GM21529 (cell line): ENCODE data around the gene ADAMTS20.
"Not testable (repeated sequence)": the region's sequence is repeated elsewhere in the genome, so short reads cannot be mapped to it uniquely, and the experiment has no call there.

Source experiments
- ATAC-seq: cut with Tn5 transposase; IDR thresholded peaks from one replicate; pipeline ENCODE4 v1.9.1; 2021; ENCODE audit not compliant: unreplicated experiment

The ADAMTS20 gene

GRCh38 chr12:43362910-43363694 is 188.9 kb downstream of the ADAMTS20 start:
- ATAC-seq, result no peak

- ATAC-seq, result no peak
Observed at GRCh38 chr12:43361031-43361710, 190.8 kb downstream of the ADAMTS20 start.

DNA sequence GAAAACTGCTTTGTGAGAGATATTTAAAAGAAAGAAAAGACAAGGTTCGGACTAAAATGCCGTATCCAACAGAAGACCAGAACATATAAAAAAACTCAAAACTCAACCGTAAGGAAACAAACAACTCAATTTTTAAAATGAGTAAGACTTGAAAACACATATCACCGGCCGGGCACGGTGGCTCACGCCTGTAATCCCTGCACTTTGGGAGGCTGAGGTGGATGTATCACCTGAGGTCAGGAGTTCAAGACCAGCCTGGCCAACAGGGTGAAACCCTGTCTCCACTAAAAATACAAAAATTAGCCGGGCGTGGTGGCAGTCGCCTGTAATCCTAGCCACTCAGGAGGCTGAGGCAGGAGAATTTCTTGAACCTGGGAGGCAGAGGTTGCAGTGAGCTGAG is 192.0 kb downstream of the ADAMTS20 start:
- not testable (repeated sequence) for ATAC-seq

DNA sequence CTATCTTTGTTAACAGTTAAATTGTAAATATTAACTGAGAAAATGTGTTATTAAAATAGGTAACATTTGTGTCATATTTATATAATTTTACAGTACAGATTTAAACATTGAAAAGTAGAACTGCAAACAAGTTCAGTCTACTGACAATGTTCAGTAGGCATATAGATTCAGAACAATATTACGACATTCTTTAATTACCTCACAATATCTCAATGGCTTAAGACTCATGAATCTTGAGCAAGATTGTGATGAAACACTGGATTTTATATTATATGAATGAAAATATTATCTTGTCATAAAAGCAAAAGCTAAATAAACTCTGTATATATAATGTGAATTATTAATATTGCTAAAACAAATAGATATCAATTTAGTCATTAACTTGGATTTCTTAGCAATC is 194.9 kb downstream of the ADAMTS20 start:
- ATAC-seq, result no peak

GRCh38 chr12:43352001-43352400 is 200.0 kb downstream of the ADAMTS20 start:
- no peak for ATAC-seq

DNA sequence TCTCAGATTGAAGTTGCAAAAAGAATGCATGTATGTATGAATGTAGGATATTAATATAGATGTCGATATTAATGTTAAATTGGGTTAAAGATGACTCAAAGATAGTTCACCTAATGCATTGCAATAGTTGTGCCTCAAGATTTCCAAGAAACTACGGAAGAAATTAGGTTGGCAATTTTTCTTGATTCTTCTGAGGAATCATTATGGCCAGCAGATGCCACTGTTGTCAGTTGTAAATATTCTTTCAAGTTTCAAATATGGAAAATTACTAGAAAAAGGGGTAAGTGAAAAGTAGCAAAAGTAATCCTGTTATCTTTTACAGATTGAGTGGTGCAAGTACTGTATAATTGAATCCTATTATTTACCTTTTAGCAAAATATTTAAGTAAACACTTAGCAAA is 202.1 kb downstream of the ADAMTS20 start:
- ATAC-seq, result no peak

DNA sequence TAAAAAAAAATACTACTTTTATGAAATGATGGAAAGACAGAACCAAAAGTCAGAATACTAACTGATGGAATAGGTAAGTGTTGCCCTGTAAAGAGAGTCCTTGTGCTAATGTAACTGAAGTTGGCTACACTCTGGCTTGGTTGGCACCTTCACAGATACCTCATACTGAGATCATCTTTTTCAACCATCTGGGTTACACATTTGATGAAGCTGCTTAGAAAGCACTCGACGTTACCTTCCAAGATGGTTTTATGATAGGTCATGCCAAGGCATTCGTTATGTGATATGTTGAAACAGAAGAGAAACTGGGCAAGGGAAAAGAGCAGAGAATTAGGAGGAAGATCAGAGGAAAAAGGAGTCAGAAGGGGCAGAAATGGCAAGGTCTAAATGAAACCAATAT is 203.8 kb downstream of the ADAMTS20 start:
- ATAC-seq, result no peak

- ATAC-seq, result no peak
Observed at GRCh38 chr12:43347026-43347425, 205.0 kb downstream of the ADAMTS20 start.

- ATAC-seq, result no peak
Observed at GRCh38 chr12:43345023-43345422, 207.0 kb downstream of the ADAMTS20 start.

DNA sequence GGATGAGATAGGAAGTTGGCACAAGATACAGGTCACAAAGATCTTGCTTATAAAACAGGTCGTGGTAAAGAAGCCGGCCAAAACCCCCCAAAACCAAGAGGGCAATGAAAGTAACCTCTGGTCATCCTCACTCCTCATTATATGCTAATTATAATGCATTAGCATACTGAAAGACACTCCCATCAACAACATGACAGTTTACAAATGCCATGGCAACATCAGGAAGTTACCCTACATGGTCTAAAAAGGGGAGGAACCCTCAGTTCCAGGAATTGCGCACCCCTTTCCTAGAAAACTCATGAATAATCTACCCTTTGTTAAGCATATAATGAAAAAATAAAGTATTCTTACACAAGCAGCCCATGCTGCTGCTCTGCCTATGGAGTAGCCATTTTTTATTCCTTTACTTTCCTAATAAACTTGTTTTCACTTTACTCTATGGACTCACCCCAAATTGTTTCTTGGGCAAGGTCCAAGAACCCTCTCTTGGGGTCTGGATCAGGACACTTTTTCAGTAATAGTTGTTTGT is 210.2 kb downstream of the ADAMTS20 start:
- ATAC-seq, result not testable (repeated sequence)

DNA sequence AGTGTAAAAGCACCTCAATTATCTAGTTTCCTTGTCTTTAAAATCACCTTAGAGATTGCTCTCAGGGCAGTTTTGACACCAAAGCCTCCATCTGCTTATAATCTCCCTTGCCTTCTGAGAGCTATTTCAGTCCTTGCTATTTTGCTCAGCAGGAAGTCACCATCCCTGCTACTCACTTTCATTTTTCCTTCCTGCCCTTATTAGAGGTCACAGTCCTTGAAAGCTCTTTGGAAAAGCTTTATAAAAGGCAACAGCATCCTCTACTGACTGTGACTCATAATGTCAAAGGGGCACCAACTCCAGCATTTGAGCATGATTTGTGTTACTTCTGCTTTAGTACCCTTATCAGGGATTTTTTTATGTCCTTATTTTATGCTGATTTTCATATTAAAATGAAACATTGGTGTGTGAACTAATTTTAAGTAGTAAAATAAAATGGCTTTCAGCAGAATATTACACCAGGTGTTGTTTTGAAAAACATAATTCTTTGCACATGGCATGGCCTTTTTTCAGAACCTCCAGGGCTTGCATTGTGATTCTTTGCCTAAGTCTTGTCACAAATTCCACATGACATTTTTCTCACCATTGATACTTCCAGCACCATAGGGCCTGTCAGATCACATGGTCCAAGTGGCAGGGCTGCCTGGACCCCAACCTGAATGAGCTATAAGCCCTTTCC is 213.0 kb downstream of the ADAMTS20 start:
- peak; percentile 68 for ATAC-seq

- peak; percentile 49 for ATAC-seq
Observed at GRCh38 chr12:43337571-43338444, 214.2 kb downstream of the ADAMTS20 start.

DNA sequence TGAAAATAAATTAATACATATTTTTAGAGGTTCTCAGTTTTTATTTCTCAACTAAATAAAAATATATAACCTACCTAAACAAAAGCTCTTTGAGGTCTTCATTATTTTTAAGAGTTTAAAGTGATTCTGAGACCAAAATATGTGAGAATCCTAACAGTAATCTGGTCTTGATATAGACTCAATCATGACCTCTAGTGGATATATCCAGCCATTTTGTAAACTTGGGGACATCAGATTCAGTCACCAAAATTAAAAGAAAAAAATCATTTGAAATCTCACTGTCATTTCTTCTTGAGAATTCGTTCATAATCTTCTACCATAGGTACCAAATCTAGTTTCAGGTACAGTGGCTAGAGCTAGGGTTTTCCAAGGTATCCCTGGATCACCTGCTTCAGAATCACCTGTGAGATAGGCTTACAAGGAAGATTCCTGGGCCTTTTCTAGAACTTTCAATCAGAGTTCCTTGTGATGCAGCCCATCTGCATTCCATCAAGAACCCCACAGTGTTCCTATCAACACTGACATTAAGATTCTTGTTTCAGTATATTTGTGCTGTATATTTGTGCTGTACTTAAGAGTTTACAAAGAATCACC is 214.9 kb downstream of the ADAMTS20 start:
- no peak for ATAC-seq

- no peak for ATAC-seq
Observed at GRCh38 chr12:43333644-43334043, 218.4 kb downstream of the ADAMTS20 start.

DNA sequence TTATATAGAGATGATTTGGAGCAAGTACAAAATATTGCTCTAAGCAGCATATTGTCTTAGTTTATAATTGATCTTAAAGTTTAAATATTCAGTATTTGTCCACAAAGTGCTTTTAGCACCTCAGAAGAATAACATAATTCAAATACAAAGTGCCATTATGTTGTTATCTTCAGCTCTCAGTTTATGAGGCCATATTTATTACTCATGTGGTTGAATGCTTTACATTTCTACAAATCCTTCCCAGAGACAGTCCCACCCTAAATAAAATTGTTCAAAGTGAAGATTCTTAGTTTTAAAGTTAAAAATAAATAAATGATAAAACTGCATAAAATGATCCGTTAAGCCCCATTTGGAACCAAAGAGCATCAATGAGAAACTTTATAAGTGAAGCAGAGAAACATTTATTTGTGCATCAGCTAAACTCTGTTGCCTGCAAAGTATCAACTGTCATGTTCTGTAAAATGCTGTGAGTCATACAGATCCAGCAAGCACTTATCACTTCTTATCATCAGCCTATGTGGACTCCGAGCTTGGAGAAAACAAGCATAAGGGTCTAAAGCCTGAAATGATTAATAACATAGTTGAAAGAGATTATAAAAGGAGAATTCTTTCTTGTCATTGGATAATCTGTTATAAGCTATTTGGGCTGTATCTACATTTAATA is 218.9 kb downstream of the ADAMTS20 start:
- no peak for ATAC-seq

DNA sequence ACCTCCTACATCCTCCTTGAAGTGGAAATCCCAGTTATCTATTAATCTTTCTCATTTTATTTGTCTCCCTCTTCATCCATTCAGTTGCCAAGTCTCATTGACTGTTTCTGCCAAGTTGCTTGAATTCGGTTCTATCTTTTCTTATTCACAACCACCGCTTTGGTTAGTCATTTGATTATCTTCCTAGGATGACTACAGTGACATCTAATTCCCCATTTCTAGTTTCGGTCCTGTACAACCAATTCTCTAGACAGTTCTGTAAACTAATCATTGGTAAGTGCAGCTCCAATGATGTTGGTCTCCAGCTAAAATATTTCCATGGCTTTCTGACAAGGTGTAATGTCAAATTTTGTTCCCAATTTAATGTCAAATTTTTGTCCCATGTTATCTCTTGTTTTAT is 220.1 kb downstream of the ADAMTS20 start:
- ATAC-seq, result no peak

GRCh38 chr12:43329375-43329774 is 222.6 kb downstream of the ADAMTS20 start:
- no peak for ATAC-seq

GRCh38 chr12:43325786-43326185 is 226.2 kb downstream of the ADAMTS20 start:
- peak; percentile 68 for ATAC-seq

DNA sequence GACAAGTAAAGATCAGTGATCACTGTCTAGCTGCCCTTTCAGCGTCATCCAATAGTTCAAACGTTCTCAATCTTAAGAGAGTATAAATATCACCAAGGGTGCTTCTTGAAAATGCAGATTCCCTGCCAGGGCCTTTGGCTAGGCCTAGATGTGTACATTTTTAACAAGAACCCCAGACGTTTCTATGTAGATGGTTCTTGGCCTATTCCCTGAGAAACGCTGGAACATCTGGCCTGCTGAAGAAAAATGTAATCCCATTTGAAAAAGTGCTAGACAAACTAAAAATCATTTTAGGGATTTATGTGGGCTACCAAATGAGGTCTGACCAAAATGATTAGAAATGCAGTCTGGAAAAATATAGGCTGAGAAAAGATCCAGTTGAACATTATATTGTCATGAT is 231.7 kb downstream of the ADAMTS20 start:
- no peak for ATAC-seq

DNA sequence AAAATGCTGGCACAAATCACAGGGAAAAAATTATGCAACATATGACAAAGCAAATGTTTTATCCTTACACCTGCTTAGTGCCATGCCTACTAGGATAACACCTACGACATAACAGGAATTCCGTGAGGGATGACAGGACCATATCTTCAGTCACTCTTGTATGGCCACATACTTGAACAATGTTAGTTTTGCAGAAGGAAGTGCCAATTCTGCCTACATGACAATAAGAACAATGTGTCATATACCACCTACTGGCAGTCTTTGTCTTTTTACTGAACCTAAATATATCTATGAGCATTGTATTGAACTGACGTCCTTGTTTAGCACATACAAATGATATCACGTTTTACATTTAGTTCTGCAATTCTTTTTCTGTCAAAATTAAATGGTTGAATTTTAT is 234.0 kb downstream of the ADAMTS20 start:
- no peak for ATAC-seq
